Psoas muscle (tissue), 8 donors: ENCODE results near the gene POLR2I. TPM values are rescaled to one million over a fixed set of nuclear protein-coding genes. Genes with fewer than 3 reads are reported as not detected.

ENCODE experiments used
- ATAC-seq, 4 donors: fragments of 200-7000 bp; cut with Tn5 transposase; one replicate each; pipeline ENCODE4 v1.9.1; 2020; ENCODE audit warnings: moderate library complexity in 3 of 4, mild to moderate bottlenecking in 2 of 4
- DNase-seq, 2 donors: peaks; one replicate each; pipeline ENCODE4 v3.0.0-alpha.2; 2020
- H3K27ac ChIP-seq: fragments of 200-600 bp; one replicate; pipeline ENCODE4 v1.8.0; 2022
- H3K27me3 ChIP-seq, 3 donors: fragments of 200-600 bp in 1 of 3; one replicate each; pipeline versions ENCODE4 v1.6.1 to v1.8.0; 2013 to 2022; ENCODE audit warnings: low read length in 2 of 3, mild to moderate bottlenecking in 2 of 3, moderate library complexity in 1 of 3; ENCODE audit not compliant: insufficient read depth in 3 of 3
- H3K36me3 ChIP-seq, 2 donors: fragments of 200-600 bp in 1 of 2; one replicate each; pipeline versions ENCODE4 v1.6.1 to v1.8.0; 2013 to 2022; ENCODE audit warnings: low read depth in 1 of 2, mild to moderate bottlenecking in 1 of 2, moderate library complexity in 1 of 2; ENCODE audit not compliant: insufficient read depth in 1 of 2
- H3K4me1 ChIP-seq: fragments of 200-600 bp; one replicate; pipeline ENCODE4 v1.8.0; 2022
- H3K4me3 ChIP-seq: fragments of 200-600 bp; one replicate; pipeline ENCODE4 v1.8.0; 2022; ENCODE audit warnings: mild to moderate bottlenecking
- H3K9me3 ChIP-seq: fragments of 200-600 bp; one replicate; pipeline ENCODE4 v1.8.0; 2022
- CTCF ChIP-seq: fragments of 200-600 bp; IDR thresholded peaks from one replicate; pipeline ENCODE4 v1.8.0; 2022; ENCODE audit warnings: antibody characterized with exemption
- WGBS, 3 donors: extraction: QIAGEN DNeasy Blood & Tissue Kit; methylation state at CpG; one replicate each; pipeline versions ENCODE4 v1.1.6 to v1.1.7; 2013; 5-methylcytosine and 5-hydroxymethylcytosine counted together
- intact Hi-C, 2 donors: fragments of 100-400 bp; cut with DNase I; formaldehyde crosslinking; loops; one replicate each; pipeline versions ENCODE4 v1.11.0 to v1.14.2; 2022
- polyA plus RNA-seq, 3 donors: library from polyadenylated mRNA; stranded (reverse); fragments of 200-250 nt; gene quantifications; one replicate each; pipeline ENCODE4 v1.2.3, GENCODE V29; 2013
- total RNA-seq, 4 donors: library from RNA; stranded (reverse); fragmentation: NEBNext Ultra II Directional in 2 of 4; extraction: Animal tissue kit (Norgen Biotek cat#: 25700) in 2 of 4; gene quantifications; one replicate each; pipeline versions ENCODE4 v1.2.1 to v1.2.4, GENCODE V29; 2021 to 2023
- donor health status: healthy with polysubstance abuse.
- donor health status: DM: no; HTN: no; CAD: no; lungs with moderate emphysema.
- donor health status: Bipolar disorder and iron deficiency.
- donor health status: healthy.
- donor health status: DM: yes; HTN: yes; CAD: no.
- donor health status: DM: no; HTN: no; CAD: no.
- donor health status: DM: no; HTN: no; CAD: no.
- donor health status: DM: yes; HTN: yes; CAD: no.

POLR2I gene
- total and polyA plus RNA-seq, 7 donors: 89.7 to 130 (median 116) TPM

DNA sequence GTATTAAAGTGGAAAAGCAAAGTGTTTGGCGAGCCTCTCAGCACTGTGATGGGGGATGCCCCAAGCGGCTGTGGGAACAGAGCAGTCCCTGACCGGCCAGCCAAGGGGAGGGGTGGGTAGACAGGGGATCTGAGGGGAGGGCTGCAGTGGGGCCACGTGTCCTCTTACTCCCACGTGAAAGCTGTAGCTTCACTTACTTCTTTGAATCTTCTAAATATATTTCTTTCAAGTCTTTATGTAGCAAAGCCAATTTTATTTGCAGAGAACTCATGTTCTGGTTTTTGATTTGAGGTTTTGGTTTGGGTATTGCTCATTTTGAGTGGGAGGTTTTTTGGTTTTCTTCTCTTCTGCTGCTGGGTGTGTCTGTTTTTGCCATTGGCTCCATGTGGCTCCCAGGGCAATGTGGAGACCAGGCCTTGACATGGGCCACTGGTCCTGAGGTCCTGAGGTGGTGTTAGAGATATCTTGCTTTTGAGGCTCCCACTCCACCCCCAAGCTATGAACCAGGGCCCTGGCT lies 21.5 kb downstream of the POLR2I start:
- no peaks in the 10 kb centered on the region for H3K9me3 ChIP-seq
- no peak for DNase-seq
- WGBS, 3 donors: 85 to 97% (median 91%) methylated on average over 5 of the region's 5 CpGs
- no peaks in the 10 kb centered on the region for H3K36me3 ChIP-seq
- no peaks in the 10 kb centered on the region for H3K27me3 ChIP-seq
- H3K27ac ChIP-seq: no peak overlapping the region
- no peak overlapping the region for H3K4me3 ChIP-seq
- intact Hi-C loops: no loop called here
- no peaks in the 10 kb centered on the region for H3K4me1 ChIP-seq
- TF ChIP-seq CTCF: no peak
- ATAC-seq: no peak

DNA sequence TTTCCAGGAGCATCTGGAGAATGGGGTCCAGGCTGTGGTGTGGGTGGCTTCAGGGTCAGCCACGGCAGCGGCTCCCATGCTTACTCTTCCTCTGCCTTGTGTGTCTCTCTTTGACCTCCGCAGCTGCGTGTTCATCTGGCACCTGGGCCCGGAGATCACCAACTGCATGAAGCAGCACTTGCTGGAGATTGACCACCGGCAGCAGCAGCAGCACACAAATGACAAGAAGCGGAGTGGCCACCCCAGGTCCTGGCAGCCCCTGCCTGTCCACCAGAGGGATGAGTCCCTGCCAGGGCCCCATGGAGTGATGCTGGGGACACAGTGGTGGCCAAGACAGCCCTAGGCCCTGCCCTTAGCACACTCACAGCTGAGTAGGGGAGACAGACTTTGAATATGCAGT lies 22.1 kb downstream of the POLR2I start:
- intact Hi-C loops: no loop called here
- Histone ChIP-seq H3K9me3 (no peaks in the 10 kb centered on the region), H3K36me3 (no peaks in the 10 kb centered on the region), H3K27me3 (no peaks in the 10 kb centered on the region), H3K4me3 (no peak overlapping the region), H3K27ac (no peak overlapping the region), H3K4me1 (no peaks in the 10 kb centered on the region)
- no peak for TF ChIP-seq CTCF
- no peak for DNase-seq
- no peak for ATAC-seq
- 92 to 94% (median 92%) methylated on average over 7 of the region's 7 CpGs for WGBS, 3 donors

GRCh38 chr19:36090910-36091695 lies 23.6 kb downstream of the POLR2I start:
- no peak for DNase-seq
- H3K4me3 ChIP-seq: no peak overlapping the region
- no peak for TF ChIP-seq CTCF
- no peaks in the 10 kb centered on the region for H3K36me3 ChIP-seq
- 73 to 91% (median 89%) methylated on average over 13 of the region's 13 CpGs for WGBS, 3 donors
- no peak overlapping the region for H3K27ac ChIP-seq
- intact Hi-C loops: no loop called here
- ATAC-seq: no peak
- no peaks in the 10 kb centered on the region for H3K9me3 ChIP-seq
- H3K27me3 ChIP-seq: no peaks in the 10 kb centered on the region
- no peaks in the 10 kb centered on the region for H3K4me1 ChIP-seq

GRCh38 chr19:36089847-36090246 lies 24.8 kb downstream of the POLR2I start:
- no peak overlapping the region for H3K27ac ChIP-seq
- no peaks in the 10 kb centered on the region for H3K4me1 ChIP-seq
- no peaks in the 10 kb centered on the region for H3K36me3 ChIP-seq
- WGBS, 3 donors: 94 to 96% (median 94%) methylated on average over 5 of the region's 5 CpGs
- no peak for TF ChIP-seq CTCF
- intact Hi-C loops: no loop called here
- no peaks in the 10 kb centered on the region for H3K27me3 ChIP-seq
- ATAC-seq (no peak), DNase-seq (no peak)
- no peaks in the 10 kb centered on the region for H3K9me3 ChIP-seq
- no peak overlapping the region for H3K4me3 ChIP-seq

GRCh38 chr19:36086326-36086725 lies 28.3 kb downstream of the POLR2I start:
- no peaks in the 10 kb centered on the region for H3K27me3 ChIP-seq

More at GRCh38 chr19:36086326-36086725, 28.3 kb downstream of the POLR2I start:
- intact Hi-C loops: no loop called here
- Histone ChIP-seq H3K9me3 (no peaks in the 10 kb centered on the region), H3K4me3 (no peak overlapping the region), H3K27ac (no peak overlapping the region), H3K36me3 (no peaks in the 10 kb centered on the region), H3K4me1 (no peaks in the 10 kb centered on the region)
- no peak for ATAC-seq
- TF ChIP-seq CTCF: no peak
- WGBS, 3 donors: 95 to 98% (median 97%) methylated on average over 9 of the region's 9 CpGs
- no peak for DNase-seq
